Left ventricle myocardium inferior (tissue), 1 donor: Measurements from ENCODE around the gene MTUS2. TPM values are rescaled to one million over a fixed set of nuclear protein-coding genes. Genes with fewer than 3 reads are reported as not detected.

Source experiments
- DNase-seq: peaks from one replicate; pipeline ENCODE4 v3.0.0-alpha.2; 2020
- H3K27ac ChIP-seq: fragments of 200-600 bp; replicated peaks from 2 replicates; pipeline ENCODE4 v1.8.0; 2021
- H3K27me3 ChIP-seq: fragments of 200-600 bp; 2 replicates; pipeline ENCODE4 v1.8.0; 2021; ENCODE audit warnings: low read depth
- H3K36me3 ChIP-seq: fragments of 200-600 bp; 2 replicates; pipeline ENCODE4 v1.8.0; 2021
- H3K4me1 ChIP-seq: fragments of 200-600 bp; 2 replicates; pipeline ENCODE4 v1.8.0; 2021
- H3K4me3 ChIP-seq: fragments of 200-600 bp; 2 replicates; pipeline ENCODE4 v1.8.0; 2021; ENCODE audit warnings: mild to moderate bottlenecking, moderate library complexity
- H3K9me3 ChIP-seq: fragments of 200-600 bp; replicated peaks from 2 replicates; pipeline ENCODE4 v1.8.0; 2021
- CTCF ChIP-seq: fragments of 200-600 bp; IDR thresholded peaks from 2 replicates; pipeline ENCODE4 v1.8.0; 2021; ENCODE audit warnings: antibody characterized with exemption, mild to moderate bottlenecking, borderline replicate concordance
- intact Hi-C: fragments of 100-400 bp; cut with micrococcal nuclease; formaldehyde crosslinking; loops from one replicate; pipeline ENCODE4 v1.11.0; 2022
- total RNA-seq: library from RNA; stranded (reverse); fragmentation: NEBNext Ultra II Directional; extraction: Animal tissue kit (Norgen Biotek cat#: 25700); gene quantifications from one replicate; pipeline ENCODE4 v1.2.1, GENCODE V29; 2021
- donor health status: DM: no; HTN: yes; CAD: no; lungs with severe emphysema.

Gene MTUS2
- total RNA-seq, 1 donor from 2014 or later: 101 TPM

GRCh38 chr13:29020314-29020713 is 200.2 kb downstream of the MTUS2 start:
- H3K9me3 ChIP-seq: no peaks in the 10 kb centered on the region
- intact Hi-C loops: no loop called here
- no peak for TF ChIP-seq CTCF
- no peaks in the 10 kb centered on the region for H3K4me1 ChIP-seq
- H3K27ac ChIP-seq: no peak overlapping the region
- H3K27me3 ChIP-seq: no peaks in the 10 kb centered on the region
- DNase-seq: no peak
- H3K4me3 ChIP-seq: no peak overlapping the region
- H3K36me3 ChIP-seq: no peaks in the 10 kb centered on the region

GRCh38 chr13:29021311-29021710 is 201.2 kb downstream of the MTUS2 start:
- H3K27me3 ChIP-seq: no peaks in the 10 kb centered on the region
- intact Hi-C loops: no loop called here
- no peak overlapping the region for H3K4me3 ChIP-seq
- no peaks in the 10 kb centered on the region for H3K9me3 ChIP-seq
- H3K4me1 ChIP-seq: no peaks in the 10 kb centered on the region
- H3K36me3 ChIP-seq: no peaks in the 10 kb centered on the region
- DNase-seq: no peak
- no peak overlapping the region for H3K27ac ChIP-seq
- no peak for TF ChIP-seq CTCF

- no peak for DNase-seq
- Histone ChIP-seq H3K4me3 (no peak overlapping the region), H3K9me3 (no peaks in the 10 kb centered on the region), H3K27me3 (no peaks in the 10 kb centered on the region), H3K36me3 (no peaks in the 10 kb centered on the region), H3K4me1 (no peaks in the 10 kb centered on the region), H3K27ac (no peak overlapping the region)
- intact Hi-C loops: no loop called here
- no peak for TF ChIP-seq CTCF
These were observed 201.6 kb downstream of the MTUS2 start for GRCh38 chr13:29021717-29022116.

- H3K27me3 ChIP-seq: no peaks in the 10 kb centered on the region
- no peak for TF ChIP-seq CTCF
- intact Hi-C loops: no loop called here
- no peak overlapping the region for H3K4me3 ChIP-seq
- H3K9me3 ChIP-seq: no peaks in the 10 kb centered on the region
- H3K27ac ChIP-seq: no peak overlapping the region
- no peak for DNase-seq
- no peaks in the 10 kb centered on the region for H3K4me1 ChIP-seq
- no peaks in the 10 kb centered on the region for H3K36me3 ChIP-seq
These were observed 202.3 kb downstream of the MTUS2 start for GRCh38 chr13:29022410-29022809.

GRCh38 chr13:29022968-29023367 is 202.8 kb downstream of the MTUS2 start:
- no peaks in the 10 kb centered on the region for H3K36me3 ChIP-seq
- no peak overlapping the region for H3K27ac ChIP-seq
- TF ChIP-seq CTCF: no peak
- no peak overlapping the region for H3K4me3 ChIP-seq
- no peaks in the 10 kb centered on the region for H3K4me1 ChIP-seq
- H3K27me3 ChIP-seq: no peaks in the 10 kb centered on the region
- no peaks in the 10 kb centered on the region for H3K9me3 ChIP-seq
- intact Hi-C loops: no loop called here
- no peak for DNase-seq

- Histone ChIP-seq H3K9me3 (no peaks in the 10 kb centered on the region), H3K27ac (no peak overlapping the region), H3K4me1 (no peaks in the 10 kb centered on the region), H3K4me3 (no peak overlapping the region), H3K27me3 (no peaks in the 10 kb centered on the region), H3K36me3 (no peaks in the 10 kb centered on the region)
- TF ChIP-seq CTCF: no peak
- no peak for DNase-seq
- intact Hi-C loops: no loop called here
These were observed 204.6 kb downstream of the MTUS2 start for GRCh38 chr13:29024783-29025182.
